Activated gamma-delta T cell (primary cell): ENCODE results near the gene FKBP6.
"Not testable (repeated sequence)": the region's sequence is repeated elsewhere in the genome, so short reads cannot be mapped to it uniquely, and the experiment has no call there.

Experiments used
- DNase-seq: peaks from one replicate; lab custom pipeline; 2025; lab: John Stamatoyannopoulos, UW

FKBP6 gene

DNA sequence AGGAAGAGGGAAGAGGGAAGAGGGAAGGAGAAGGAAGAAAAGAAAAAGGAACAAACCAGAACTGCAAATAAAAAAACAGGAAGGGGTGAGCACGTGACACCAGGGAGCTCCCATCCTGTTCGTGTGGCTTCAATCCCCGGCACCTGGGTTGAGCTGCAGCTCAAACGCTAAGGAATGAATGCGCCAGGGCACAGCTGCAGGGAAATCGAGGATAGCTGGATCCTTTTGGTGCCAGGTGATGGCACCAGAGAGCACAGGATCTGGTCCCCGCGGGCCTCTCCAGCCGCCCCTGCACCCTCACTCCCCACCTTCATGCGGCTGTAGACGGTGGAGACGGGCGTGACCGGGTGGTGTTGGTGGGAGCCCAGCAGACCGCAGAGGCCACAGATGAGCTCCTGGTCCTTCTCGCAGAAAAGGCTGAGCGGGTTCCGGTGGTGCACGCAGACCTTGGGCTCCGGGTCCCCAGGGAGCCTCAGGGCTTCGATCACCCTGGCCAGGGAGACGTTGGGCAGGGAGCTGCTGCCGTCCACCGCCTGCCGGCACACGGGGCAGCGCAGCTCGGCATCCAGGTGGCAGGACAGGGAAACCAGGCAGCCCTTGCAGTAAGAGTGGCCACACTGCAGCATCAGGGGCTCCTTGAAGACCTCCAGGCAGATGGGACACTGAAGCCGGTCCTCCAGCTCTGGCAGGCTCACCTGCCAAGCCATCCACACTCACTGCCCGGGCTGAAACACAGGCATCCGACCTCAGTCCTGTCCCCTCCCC lies 3.7 kb upstream of the FKBP6 start:
- not testable (repeated sequence) for DNase-seq

DNA sequence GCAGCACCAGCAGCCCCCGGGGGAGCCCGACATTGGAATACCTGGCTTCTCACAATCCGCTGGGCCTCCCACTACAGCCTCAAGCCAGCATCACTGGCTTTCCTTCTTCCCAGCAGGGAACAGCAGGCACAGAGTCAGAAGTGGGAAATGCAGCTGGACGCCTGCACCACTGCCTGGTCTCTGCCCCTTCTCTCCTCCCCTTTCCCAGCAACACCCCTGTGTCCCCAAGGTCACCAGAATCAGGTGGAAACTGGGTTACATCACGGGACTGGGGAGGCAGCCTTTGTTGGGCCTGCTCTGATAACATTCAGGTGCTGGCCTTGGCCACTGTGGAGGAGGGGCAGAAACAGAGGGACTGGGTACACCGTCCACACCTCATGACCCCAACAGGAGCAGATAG lies 2.5 kb upstream of the FKBP6 start:
- not testable (repeated sequence) for DNase-seq

DNA sequence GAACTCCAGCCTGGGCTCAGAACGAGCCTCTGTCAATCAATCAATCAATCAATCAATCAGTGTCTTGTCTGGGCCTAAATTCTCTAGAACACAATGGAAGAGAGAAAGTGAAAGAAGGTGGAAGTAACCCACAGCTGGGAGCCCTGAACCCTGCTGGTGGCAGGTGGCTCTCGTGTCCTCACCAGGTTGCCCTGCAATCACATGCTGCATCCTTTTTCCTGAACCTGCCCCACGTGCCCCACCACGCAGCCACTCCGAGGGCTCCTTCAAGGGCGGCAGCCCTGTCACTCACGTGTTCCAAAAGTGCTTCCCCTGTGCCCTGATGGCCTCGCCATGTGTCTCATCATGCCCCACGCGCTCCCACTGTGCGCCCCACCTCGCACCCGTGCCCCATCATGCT lies 512 bp upstream of the FKBP6 start:
- DNase-seq, result not testable (repeated sequence)

DNA sequence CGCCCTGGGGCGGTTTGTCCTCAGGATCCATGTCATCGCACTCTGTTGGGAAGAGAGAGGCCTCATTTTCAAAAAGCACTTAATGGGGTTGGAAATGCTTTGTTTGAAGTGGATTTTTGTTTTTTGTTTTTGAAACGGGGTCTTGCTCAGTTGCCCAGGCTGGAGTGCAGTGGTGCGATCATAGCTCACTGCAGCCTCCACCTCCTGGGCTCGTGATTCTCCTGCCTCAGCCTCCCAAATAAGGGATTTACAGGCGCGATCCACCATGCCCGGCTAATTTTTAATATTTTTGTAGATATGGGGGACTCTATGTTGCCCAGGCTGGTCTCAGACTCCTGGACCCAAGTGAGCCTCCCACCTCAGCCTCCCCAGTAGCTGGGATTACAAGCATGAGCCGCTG lies 735 bp downstream of the FKBP6 start:
- no peak for DNase-seq

DNA sequence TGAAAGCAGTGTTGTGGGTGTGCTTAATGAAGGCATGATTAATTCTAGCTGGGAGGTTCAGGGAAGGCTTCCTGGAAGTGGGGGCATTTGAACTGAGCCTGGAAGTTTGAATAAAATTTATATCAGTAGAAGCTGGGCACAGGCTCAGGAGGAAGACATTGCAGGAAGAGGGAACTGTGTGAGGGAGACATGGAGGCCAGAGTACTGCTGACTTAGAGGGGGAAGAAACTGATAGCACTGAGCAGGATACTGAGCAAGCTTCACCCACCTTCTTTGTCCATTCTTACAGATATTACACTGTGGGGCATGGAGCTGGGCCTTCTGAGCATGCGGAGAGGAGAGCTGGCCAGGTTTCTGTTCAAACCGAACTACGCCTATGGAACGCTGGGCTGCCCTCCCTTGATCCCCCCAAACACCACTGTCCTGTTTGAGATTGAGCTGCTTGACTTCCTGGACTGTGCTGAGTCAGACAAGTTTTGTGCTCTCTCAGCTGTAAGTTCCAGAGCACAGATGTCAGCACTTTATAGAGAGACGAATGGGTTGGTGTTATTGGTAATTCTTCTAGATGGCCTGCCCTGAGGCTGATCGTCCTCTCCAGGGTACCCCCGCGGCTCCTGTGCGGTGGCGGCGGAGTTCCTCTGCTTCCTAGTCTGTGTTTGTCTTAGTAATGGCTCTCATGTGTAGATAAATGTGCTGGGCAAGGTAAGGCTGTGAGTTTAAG lies 2.1 kb downstream of the FKBP6 start:
- DNase-seq, result no peak

DNA sequence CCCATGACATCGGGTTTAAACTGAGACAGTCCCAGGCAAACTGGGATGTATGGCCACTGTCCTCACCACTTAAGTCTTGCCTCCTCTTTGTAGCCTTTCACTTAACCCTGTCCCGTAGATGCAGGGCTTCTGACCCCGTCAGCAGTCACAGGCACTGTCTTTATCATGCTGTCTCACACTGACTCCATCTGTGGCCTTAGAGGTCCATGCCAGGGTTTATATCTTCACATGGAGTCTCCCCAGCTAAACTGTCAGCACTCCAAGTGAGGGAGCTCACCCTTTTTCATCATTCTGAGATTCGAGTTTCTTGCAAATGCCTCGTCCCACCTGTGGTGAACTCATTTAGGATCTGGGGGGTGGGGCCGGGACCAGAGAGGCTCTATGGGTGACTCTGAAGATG lies 2.8 kb downstream of the FKBP6 start:
- DNase-seq, result no peak

DNA sequence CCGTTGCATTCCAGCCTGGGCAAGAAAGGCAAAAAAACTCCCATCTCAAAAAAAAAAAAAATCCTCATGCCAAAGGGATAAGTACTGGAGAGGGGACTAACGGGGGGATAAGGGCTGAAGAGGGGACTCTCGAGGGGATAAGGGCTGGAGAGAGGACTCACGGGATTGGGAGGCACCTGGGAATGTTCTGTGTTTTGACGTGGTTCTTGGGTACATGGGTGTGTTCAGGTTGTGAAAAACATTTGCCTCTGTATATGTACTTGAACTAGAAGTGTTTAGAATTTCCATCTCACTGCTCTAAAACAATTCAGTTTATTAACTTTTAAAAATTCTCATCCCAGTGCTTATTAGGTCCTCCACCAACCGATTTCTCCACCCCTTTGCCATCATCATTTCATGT lies 4.5 kb downstream of the FKBP6 start:
- DNase-seq, result no peak

DNA sequence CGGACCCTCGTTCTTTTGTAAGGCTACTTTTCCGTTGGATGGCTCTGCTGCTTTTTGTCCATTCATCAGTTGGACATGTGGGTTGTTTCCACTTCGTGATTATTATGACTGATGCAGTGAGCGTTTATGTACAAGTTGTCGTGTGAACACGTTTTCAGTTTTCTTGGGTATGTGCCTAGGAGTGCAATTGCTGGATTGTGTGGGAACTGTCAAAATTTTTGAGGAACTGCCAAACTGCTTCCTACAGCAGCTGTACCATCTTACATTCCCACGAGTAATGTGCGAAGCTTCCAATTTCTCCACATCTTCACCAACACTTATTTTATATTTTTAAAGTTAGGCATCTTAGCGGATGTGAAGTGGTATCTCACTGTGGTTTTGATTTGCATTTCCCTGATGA lies 10.4 kb downstream of the FKBP6 start:
- DNase-seq, result no peak

DNA sequence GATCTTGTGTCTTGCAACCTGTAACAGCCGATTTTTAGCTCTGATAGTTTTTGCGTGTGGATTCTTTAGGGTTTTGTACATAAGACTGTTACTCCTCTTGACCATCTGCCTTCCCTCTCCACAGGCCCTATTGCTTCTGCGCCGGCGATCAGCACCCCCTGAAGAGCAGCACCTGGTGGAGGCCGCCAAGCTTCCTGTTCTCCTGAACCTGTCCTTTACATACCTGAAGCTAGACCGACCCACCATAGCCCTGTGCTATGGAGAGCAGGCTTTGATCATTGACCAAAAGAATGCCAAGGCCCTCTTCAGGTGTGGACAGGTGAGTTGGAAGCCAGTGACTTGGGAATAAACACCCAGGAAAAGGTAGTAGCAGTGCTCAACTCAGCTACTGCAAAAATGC lies 12.6 kb downstream of the FKBP6 start:
- DNase-seq, result no peak

DNA sequence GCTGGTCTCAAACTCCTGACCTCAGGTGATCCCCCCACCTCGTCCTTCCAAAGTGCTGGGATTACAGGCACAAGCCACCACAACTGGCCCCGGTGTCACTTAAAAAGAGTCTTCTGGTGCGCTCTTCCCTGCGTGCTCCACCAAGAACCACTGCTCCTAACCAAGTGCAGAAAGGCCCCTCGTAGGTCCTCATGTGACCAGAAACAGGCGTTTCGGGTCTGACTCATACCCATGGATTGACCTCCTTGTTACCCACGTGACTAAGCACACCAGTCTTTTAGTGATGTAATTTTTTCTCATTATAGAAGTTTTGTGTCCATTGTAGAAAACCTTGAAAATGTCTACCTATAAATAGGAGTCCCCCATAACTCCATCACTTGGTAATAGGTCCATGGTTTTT lies 13.9 kb downstream of the FKBP6 start:
- no peak for DNase-seq

DNA sequence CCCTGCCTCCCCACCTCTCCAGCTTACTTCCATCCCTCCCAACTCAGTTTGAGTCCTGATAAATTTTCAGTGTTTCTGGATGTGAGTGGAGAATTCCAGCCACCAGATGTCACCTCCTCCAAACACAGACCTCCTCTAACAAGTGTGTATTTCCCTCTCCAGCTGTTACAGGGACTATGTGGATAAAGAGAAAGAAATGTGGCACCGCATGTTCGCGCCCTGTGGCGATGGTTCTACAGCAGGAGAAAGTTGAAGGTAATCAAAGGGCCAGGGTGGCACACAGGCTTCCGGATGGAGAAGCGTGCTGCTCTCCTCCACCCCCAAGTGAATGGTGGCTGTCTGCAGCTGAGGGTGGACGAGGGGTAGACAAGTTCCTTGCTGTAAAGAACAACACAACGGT lies 14.7 kb downstream of the FKBP6 start:
- DNase-seq, result no peak

DNA sequence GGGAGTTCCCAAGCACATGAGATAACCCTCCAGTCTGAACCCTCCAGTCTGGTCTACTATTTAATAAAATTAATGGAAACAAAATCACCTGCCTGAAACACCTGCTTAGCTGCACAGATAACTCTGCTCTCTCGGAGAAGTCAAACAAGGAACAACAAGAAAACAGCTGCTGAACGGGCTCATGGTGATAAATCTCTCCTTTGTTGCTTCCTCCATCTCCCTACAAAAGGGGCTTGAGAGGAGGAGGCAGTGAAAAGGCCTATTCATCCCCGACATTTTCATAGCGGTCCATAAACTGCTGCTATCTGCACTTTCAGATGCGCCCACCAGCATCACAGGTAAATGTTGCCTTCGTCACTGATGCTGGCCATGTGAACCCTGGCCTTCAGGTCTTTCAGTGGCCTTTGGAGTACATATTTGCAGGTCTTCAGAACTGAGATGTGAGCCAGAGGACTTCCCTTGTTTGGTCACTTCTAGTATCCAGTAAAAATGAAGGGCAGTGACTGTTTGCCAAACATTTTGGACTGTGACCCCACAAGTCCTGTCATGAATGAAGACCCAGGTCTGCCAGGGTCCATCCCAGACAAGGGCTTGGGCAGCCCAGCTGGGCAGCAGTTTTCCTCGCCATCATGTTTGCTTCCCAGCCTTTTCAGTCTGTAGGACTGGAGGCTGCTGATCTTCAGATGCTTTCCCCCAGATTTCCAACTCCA lies 15.9 kb downstream of the FKBP6 start:
- DNase-seq, result no peak

DNA sequence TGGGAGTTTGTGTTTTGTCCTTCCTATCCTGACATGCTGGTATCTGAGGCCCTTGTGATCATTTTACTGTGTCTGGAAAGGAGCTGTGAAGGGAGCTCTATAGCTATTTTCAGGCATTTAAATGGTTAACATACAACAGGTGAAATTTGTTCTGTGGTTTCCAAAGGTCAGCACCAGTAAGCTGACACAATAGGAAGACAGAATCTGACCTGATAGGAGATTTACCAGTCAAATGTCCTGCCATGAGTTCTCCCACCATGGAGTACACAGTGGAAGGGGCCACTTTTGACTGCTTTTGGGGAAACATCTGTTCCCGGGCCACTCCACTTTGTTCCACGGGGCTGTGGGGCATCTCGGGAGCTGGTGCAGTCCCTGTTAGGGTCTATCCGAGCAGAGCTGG lies 17.6 kb downstream of the FKBP6 start:
- DNase-seq, result no peak

DNA sequence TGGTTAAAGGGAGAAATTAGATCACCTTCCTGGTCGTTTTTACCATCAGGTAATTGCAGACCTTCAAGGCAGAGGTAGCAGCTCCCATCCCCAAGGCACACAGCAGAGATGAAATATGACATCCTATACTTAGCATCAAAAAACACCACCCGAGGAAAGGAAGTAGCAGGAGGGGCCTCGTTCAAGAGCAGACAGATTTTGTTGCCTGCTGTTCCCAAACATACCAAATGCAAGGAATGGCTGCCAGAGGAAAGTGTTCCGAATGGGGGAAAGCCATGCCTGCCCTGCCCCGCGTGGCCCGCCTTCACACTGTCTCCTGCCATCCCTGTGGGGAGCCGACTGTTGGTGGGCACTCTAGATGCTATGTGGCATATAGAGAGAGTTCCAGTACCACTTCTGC lies 18.0 kb downstream of the FKBP6 start:
- no peak for DNase-seq

DNA sequence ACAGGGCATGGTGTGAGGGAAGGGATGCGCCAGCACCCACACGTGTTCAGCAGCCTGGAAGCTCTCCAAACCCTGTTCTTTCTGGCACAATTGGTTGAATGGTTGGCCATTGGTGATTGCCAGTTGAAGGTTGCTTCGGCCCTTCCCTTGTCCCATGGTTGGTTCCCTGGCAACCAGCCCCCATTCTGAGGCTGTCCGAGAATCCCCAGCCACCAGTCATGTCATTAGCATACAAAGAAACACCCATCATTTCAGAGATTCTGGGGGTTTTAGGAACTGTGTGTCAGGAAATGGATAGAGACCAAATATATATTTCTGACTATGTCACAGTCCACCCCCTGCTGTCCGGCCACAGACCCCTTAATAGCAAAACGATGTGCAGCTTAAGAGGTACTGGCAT lies 21.8 kb downstream of the FKBP6 start:
- DNase-seq, result no peak

DNA sequence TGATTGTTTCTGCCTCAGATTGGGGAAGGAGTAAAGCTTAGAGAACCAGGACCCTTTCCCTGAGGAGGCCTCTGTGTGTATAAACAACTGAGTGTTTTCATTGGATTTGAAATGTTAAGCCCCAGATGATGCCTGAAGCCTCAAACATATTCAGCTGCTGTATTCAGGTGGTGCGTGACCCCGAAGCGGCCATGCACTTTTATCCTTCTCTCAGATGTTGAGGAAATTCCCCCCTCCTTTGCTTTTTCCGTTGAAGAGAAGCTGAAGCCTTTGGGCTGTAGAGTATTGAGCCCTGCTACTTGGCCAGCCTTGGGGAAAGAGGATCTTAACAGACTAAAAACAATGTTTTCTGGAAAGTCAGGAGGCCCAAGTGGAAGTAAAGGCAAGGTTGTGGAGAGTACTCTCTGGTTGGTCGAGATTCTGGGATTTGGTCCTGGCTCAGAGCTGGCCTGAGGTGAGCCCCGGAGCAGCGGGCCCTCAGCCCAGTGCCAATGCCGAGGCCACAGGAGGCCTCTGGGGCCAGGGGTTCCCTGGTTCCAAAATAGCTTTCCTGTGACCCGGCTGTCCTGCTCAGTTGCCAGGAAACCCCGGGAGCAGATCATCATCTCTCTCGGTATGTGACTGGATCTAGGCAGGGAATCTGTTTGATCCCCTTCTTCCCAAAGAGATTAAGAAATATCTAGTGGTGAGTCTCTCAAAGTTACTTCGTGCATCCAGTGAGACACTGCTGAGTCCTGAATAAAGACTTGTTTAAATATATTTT lies 22.5 kb downstream of the FKBP6 start:
- DNase-seq, result no peak

DNA sequence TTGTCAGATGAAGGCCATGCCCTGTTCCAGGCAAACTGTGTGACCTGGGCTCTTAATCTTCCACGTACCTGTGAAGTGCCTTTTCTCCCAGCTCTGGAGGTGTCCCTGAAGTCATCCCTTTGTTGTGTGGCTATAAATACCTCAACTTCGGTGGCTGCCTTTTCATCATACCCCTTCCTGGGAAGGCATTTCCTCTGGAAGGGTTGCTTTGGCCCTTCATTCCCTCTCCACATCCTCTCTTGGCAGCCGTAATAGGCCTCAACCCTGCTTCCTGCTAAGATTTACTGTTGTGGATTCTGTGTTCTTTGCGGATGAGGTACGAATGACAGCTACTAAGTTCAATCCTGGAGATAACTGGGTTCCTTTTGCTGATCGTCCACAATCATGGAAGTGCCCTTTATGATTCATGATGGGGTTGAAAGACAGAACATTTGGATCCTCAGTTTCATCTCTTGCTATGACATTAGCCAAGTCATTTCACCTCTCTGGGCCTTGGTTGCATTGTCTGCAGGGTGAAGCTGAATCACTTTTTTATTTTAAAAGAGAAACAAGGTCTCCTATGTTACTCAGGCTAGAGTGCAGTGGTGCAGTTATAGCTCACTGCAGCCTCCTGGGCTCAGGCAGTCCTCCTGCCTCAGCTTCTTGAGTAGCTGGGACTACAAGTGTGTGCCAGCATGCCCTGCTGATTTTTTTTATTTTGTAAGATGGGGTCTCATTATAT lies 23.6 kb downstream of the FKBP6 start:
- no peak for DNase-seq

DNA sequence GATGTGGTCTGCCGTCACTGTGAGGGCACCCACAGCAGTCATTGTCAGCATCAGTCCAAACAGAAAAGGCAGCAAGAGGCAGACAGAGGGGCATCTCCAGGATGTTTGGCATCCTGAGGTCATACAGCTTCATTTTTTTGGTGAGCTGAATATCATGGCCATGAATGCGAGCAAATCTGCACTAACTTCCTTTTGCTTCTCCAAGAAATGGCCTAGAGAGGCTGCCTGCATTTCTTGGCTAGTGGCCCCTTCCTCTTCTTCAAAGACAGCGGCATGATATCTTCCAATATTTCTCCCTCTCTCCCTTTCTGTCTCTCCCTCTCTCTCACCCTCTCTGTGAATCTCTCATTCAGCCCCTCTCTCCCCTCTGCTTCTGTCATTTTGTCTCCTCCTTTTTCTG lies 24.8 kb downstream of the FKBP6 start:
- no peak for DNase-seq

DNA sequence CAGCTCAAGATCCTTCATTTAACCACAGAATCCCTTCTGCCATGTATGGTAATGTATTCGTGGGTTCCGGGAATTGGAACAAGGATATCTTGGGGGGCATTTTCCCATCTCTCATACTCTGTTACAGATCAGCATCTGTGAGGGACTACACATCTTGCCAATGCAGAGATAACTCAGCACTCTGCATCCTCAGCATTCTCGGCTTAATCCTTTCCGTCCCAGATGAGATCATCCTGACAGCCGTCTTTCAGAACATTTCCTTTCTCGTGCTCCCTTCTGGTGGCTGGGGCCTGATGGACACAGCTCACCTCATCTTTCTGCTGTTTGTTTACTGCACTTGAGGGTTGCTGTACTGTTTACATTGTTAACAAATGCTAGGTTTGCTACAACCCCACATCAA lies 25.3 kb downstream of the FKBP6 start:
- no peak for DNase-seq

DNA sequence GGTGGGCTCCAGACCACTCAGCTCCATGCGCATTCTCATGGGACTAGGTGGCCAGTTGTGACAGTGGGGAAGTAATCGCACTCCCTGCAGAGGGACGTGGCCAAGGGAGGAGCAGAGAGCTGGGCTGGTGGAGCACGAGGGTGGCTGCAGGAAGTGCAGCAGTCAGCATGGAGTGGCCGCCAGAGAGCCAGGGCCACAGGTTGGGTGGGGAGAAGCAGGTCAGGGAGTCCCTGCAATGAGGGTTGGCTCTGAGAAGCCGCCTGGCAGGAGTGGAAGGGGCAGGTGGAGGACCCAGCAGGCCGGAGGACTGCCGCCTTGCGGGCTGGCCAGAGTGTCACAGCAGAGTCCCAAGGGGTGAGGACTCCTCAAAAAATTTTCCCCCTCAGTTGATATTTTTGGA lies 26.2 kb downstream of the FKBP6 start:
- DNase-seq, result no peak

DNA sequence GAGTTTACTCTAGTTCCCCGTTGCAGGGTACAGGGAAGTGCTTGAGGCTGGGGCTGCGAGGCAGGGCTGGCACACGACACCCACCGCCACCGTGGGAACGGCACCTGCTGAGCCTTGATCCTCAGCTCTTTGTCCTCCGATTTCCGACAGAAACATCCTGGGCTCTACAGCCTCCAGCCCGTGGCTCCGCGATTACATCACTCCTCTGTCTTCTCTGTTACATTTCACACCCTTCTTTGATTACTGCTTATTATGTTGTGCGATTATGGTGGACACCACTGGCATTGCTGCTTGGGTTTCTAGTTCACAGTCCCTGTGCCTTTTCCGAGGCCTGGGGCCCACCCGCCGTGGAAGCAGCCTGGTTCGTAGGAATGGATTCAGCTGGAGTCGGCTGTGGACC lies 26.9 kb downstream of the FKBP6 start:
- no peak for DNase-seq

DNA sequence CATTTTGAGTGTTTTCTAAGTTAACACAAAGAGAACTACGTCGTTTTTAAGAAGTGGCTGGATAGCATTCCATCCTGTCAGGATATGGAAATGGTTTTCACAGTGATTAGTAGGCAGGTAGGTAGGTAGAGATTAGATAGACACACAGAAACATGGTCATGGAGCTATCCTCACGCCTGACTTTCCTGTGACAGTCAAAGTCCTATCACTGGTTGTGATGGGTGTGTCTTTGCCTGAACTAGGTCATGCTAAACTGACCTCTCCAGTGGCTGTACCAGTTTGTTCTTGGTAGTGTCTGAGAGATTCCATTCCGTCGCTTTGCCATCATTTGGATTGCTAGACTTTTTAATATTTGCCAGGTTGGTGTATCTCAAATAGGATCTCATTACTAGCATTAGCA lies 28.2 kb downstream of the FKBP6 start:
- no peak for DNase-seq
